IMR-90 (cell line): ENCODE measurements around the gene PUDP. TPM values are rescaled to one million over a fixed set of nuclear protein-coding genes. Genes with fewer than 3 reads are reported as not detected.
"Not testable (repeated sequence)": the region's sequence is repeated elsewhere in the genome, so short reads cannot be mapped to it uniquely, and the experiment has no call there.

Experiments used
- ATAC-seq: fragments of 200-7000 bp; cut with Tn5 transposase; 2 replicates; pipeline ENCODE4 v1.9.1; 2020; ENCODE audit warnings: low read depth, mild to moderate bottlenecking, moderate library complexity
- BruUV-seq: library from RNA; stranded (reverse); fragments of 400-500 nt; replicated peaks from 2 replicates; lab custom pipeline; 2021; lab: Mats Ljungman, UMichigan
- CTCF ChIA-PET: fragments of 300-600 bp; formaldehyde crosslinking; extraction: SDS; loops from one replicate; lab custom pipeline; 2021; ENCODE audit warnings: antibody characterized with exemption; lab: Yijun Ruan, JAX
- POLR2A ChIA-PET: fragments of 300-600 bp; sonication (Branson Sonifier 250); formaldehyde crosslinking; loops from one replicate; lab custom pipeline; 2022; ENCODE audit warnings: antibody characterized with exemption; ENCODE audit not compliant: unreplicated experiment; lab: Charles Lee
- DNase-seq: peaks from one replicate; pipeline ENCODE4 v3.0.0; 2013
- H2AFZ ChIP-seq: replicated peaks from 2 replicates; pipeline ENCODE3; 2013; ENCODE audit warnings: low read length, mild to moderate bottlenecking; ENCODE audit not compliant: poor library complexity
- H2AK5ac ChIP-seq: 2 replicates; pipeline ENCODE4 v1.6.1; 2013; ENCODE audit warnings: low read depth, low read length, inconsistent platforms
- H2AK9ac ChIP-seq: replicated peaks from 2 replicates; pipeline ENCODE3; 2013; ENCODE audit warnings: mild to moderate bottlenecking, low read depth, low read length, moderate library complexity; ENCODE audit not compliant: poor library complexity
- H2BK120ac ChIP-seq: 2 replicates; pipeline ENCODE4 v1.6.1; 2013; ENCODE audit warnings: low read depth, low read length, inconsistent platforms
- H2BK15ac ChIP-seq: 3 replicates; pipeline ENCODE4 v1.6.1; 2013; ENCODE audit warnings: low read depth, low read length, inconsistent platforms
- H2BK20ac ChIP-seq: 2 replicates; pipeline ENCODE4 v1.6.1; 2013; ENCODE audit warnings: low read depth, mild to moderate bottlenecking, inconsistent platforms, low read length, moderate library complexity
- H2BK5ac ChIP-seq: 2 replicates; pipeline ENCODE4 v1.6.1; 2013; ENCODE audit warnings: mild to moderate bottlenecking, low read depth, low read length, inconsistent platforms; ENCODE audit not compliant: poor library complexity, severe bottlenecking
- H3K14ac ChIP-seq: replicated peaks from 2 replicates; pipeline ENCODE4 v1.6.1; 2013; ENCODE audit warnings: low read depth, low read length, inconsistent platforms
- H3K18ac ChIP-seq: 2 replicates; pipeline ENCODE4 v1.6.1; 2013; ENCODE audit warnings: low read depth, low read length, control low read depth
- H3K23ac ChIP-seq: 2 replicates; pipeline ENCODE4 v1.6.1; 2013; ENCODE audit warnings: low read depth, low read length, inconsistent platforms
- H3K27ac ChIP-seq: 2 replicates; pipeline ENCODE4 v1.5.1; 2013; ENCODE audit warnings: mild to moderate bottlenecking, control low read depth, low read length; ENCODE audit not compliant: insufficient read depth
- H3K27me3 ChIP-seq: 2 replicates; pipeline ENCODE4 v1.6.1; 2013; ENCODE audit warnings: low read length; ENCODE audit not compliant: control insufficient read depth, insufficient read depth
- H3K36me3 ChIP-seq: 2 replicates; pipeline ENCODE4 v1.6.1; 2013; ENCODE audit warnings: low read length, mixed read lengths; ENCODE audit not compliant: control insufficient read depth, insufficient read depth
- H3K4ac ChIP-seq: 2 replicates; pipeline ENCODE4 v1.6.1; 2013; ENCODE audit warnings: low read depth, low read length, inconsistent platforms
- H3K4me1 ChIP-seq: 2 replicates; pipeline ENCODE4 v1.6.1; 2013; ENCODE audit warnings: low read length, mixed read lengths; ENCODE audit not compliant: control insufficient read depth, insufficient read depth
- H3K4me2 ChIP-seq: 2 replicates; pipeline ENCODE4 v1.6.1; 2013; ENCODE audit warnings: low read depth, mild to moderate bottlenecking, control low read depth, low read length, moderate library complexity
- H3K4me3 ChIP-seq: 2 replicates; pipeline ENCODE4 v1.5.1; 2013; ENCODE audit warnings: low read depth, mild to moderate bottlenecking, control low read depth, low read length, moderate library complexity; ENCODE audit not compliant: insufficient read depth
- H3K56ac ChIP-seq: 2 replicates; pipeline ENCODE4 v1.6.1; 2013; ENCODE audit warnings: low read length, inconsistent platforms; ENCODE audit not compliant: insufficient read depth; ENCODE audit errors: extremely low read depth
- H3K79me1 ChIP-seq, 2 experiments: 2 replicates each; pipeline ENCODE4 v1.6.1; 2013; ENCODE audit warnings: low read length in 2 of 2, inconsistent platforms in 1 of 2, low read depth in 1 of 2
- H3K9ac ChIP-seq: 2 replicates; pipeline ENCODE4 v1.6.1; 2013; ENCODE audit warnings: low read depth, low read length, control low read depth
- H3K9me1 ChIP-seq: 2 replicates; pipeline ENCODE4 v1.6.1; 2013; ENCODE audit warnings: low read length, inconsistent platforms; ENCODE audit not compliant: insufficient read depth
- H3K9me3 ChIP-seq: 2 replicates; pipeline ENCODE4 v1.6.1; 2013; ENCODE audit warnings: low read length; ENCODE audit not compliant: control insufficient read depth, insufficient read depth
- H4K20me1 ChIP-seq: 2 replicates; pipeline ENCODE4 v1.6.1; 2013; ENCODE audit warnings: low read length, inconsistent platforms; ENCODE audit not compliant: insufficient read depth
- H4K5ac ChIP-seq: 2 replicates; pipeline ENCODE4 v1.6.1; 2013; ENCODE audit warnings: mild to moderate bottlenecking, low read depth, low read length, control low read depth
- H4K8ac ChIP-seq, 2 experiments: 2 replicates each; pipeline ENCODE4 v1.6.1; 2013; ENCODE audit warnings: low read depth in 2 of 2, low read length in 2 of 2, control low read depth in 1 of 2, inconsistent platforms in 1 of 2
- H4K91ac ChIP-seq: 2 replicates; pipeline ENCODE4 v1.6.1; 2013; ENCODE audit warnings: low read depth, low read length, inconsistent platforms; ENCODE audit not compliant: insufficient read depth
- WGBS, 2 experiments: methylation state at CpG; one replicate each; pipeline versions ENCODE4 v1.1.5 to v1.1.7; 2013; ENCODE audit warnings: missing lambda C conversion rate in 2 of 2; ENCODE audit not compliant: insufficient read length in 1 of 2; ENCODE audit errors: extremely low coverage in 2 of 2; 5-methylcytosine and 5-hydroxymethylcytosine counted together
- dilution Hi-C: fragments of 300-500 bp; cut with HindIII; formaldehyde crosslinking; loops from one replicate; pipeline ENCODE4 v1.14.3; 2018; ENCODE audit warnings: low sequenced_read_pairs; ENCODE audit not compliant: unreplicated experiment
- in situ Hi-C: fragments of 300-500 bp; cut with MboI; formaldehyde crosslinking; loops from 3 replicates; pipeline ENCODE4 v1.14.3; 2019; ENCODE audit warnings: low sequenced_read_pairs, inconsistent platforms, mixed read lengths
- intact Hi-C: fragments of 100-400 bp; cut with micrococcal nuclease; formaldehyde crosslinking; loops from 2 replicates; pipeline ENCODE4 v1.10.0; 2022
- polyA plus RNA-seq, 3 experiments: library from polyadenylated mRNA; depleted of rRNA; stranded (reverse); fragments of >200 nt; gene quantifications; 2 replicates each; pipeline ENCODE4 v1.2.3, GENCODE V29; 2012; ENCODE audit warnings: low replicate concordance in 1 of 3
- total RNA-seq: library from RNA; depleted of rRNA; stranded (reverse); fragments of >200 nt; gene quantifications from 2 replicates; pipeline ENCODE4 v1.2.3, GENCODE V29; 2012

Gene PUDP
- total and polyA plus RNA-seq, 2 of the 4 experiments (the other 2 are of a cell fraction) = 22.2 to 28.6 TPM

- H3K27me3 ChIP-seq, H3K4ac ChIP-seq, H3K4me3 ChIP-seq, BruUV-seq, H3K9me1 ChIP-seq, H2BK20ac ChIP-seq, H3K4me1 ChIP-seq, H3K27ac ChIP-seq, CTCF ChIA-PET, H4K20me1 ChIP-seq, H3K9ac ChIP-seq, H3K23ac ChIP-seq, H3K18ac ChIP-seq, H3K36me3 ChIP-seq, H2BK15ac ChIP-seq, H3K56ac ChIP-seq, H3K14ac ChIP-seq, in situ Hi-C loops, ATAC-seq, H3K79me1 ChIP-seq, dilution Hi-C loops, H2BK120ac ChIP-seq, H2BK5ac ChIP-seq, H2AK9ac ChIP-seq, H4K91ac ChIP-seq, DNase-seq, POLR2A ChIA-PET, H4K5ac ChIP-seq, H3K9me3 ChIP-seq, H2AFZ ChIP-seq, H3K4me2 ChIP-seq, H2AK5ac ChIP-seq, intact Hi-C loops, H4K8ac ChIP-seq: not testable (repeated sequence)
- WGBS, 2 experiments = no CpG with 5 or more reads among the region's 3 CpGs
Measured at GRCh38 chrX:7022996-7023395, 125.0 kb downstream of the PUDP start.
